Stimulated activated CD4-positive, alpha-beta T cell treated with anti-CD3 and anti-CD28 coated beads, TNF-alpha, amount 100 ng/mL, for 48 hours (primary cell): ENCODE results near the gene LAX1.

Experiments used
- DNase-seq, 3 donors: peaks; one replicate each; pipeline ENCODE4 v3.0.0-alpha.2; 2020; ENCODE audit warnings: low read depth in 3 of 3

Gene LAX1

GRCh38 chr1:203813581-203814341, 48.8 kb downstream of the LAX1 start:
- DNase-seq, result no peak

GRCh38 chr1:203818399-203818798, 53.4 kb downstream of the LAX1 start:
- no peak for DNase-seq

DNA sequence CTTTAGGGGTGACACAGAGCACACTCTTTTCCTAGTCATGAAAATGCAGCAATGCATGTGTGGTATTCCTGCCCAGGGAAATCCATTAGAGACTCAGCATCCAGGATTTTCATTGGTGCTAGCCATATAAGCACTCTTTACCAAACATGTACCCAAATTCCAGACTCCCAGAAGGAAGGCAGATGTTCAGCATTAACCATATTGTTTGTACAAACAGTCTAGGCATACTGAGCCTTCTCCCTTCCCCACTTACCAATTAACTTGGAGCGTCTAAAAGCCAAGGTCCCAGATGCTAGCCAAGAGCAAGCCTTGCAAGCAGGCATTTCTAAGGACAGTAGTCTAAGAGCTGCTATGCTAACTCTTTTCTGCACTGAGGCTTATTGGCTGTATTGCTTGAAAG, 58.3 kb downstream of the LAX1 start:
- no peak for DNase-seq
